Measurements from ENCODE around the gene MAGOHB.
"Not testable (repeated sequence)": the region's sequence is repeated elsewhere in the genome, so short reads cannot be mapped to it uniquely, and the experiment has no call there.

The MAGOHB gene

GRCh38 chr12:10613349-10614055, at the start of gene MAGOHB:
TSS of gene MAGOHB (minus strand) at chr12:10613609. CDS start at chr12:10613532, 77 bp downstream.
- peaks cover 18% of the 10 kb centered on the region for H3K36me3 Mint-ChIP-seq
- H3K27ac Mint-ChIP-seq = peak within 1 kb of the TSS; percentile 98
- no peaks in the 10 kb centered on the region for H3K9me3 Mint-ChIP-seq
- H3K4me3 Mint-ChIP-seq = peak within 1 kb of the TSS; percentile 96
- peaks cover 18% of the 10 kb centered on the region for H3K4me1 Mint-ChIP-seq
- H3K27me3 Mint-ChIP-seq = no peaks in the 10 kb centered on the region
- peak; percentile 99 for ATAC-seq

DNA sequence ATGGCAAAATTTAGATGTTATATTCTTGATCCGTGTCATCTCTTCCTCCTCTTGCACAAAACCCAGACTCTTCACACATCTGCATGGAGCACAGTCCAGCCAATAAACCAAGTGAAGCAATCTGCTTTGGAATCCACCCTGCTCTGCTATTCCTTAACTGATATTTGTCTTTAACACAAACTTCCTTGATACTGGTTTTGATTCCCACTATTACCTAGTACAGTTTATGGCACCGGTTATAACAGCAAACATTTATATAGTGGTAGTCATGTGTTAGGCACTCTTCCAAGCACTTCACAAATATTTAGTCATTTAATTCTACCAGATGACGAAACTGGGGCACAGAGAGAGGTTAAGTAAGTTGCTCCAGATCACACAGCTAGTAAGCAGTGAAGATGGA, 47.9 kb upstream of the MAGOHB start:
- H3K9me3 Mint-ChIP-seq = no peaks in the 10 kb centered on the region
- H3K4me1 Mint-ChIP-seq = no peaks in the 10 kb centered on the region
- H3K27ac Mint-ChIP-seq = no peak overlapping the region
- H3K36me3 Mint-ChIP-seq = no peaks in the 10 kb centered on the region
- H3K27me3 Mint-ChIP-seq = peaks cover 27% of the 10 kb centered on the region
- H3K4me3 Mint-ChIP-seq = no peak overlapping the region
- ATAC-seq = no peak

GRCh38 chr12:10654003-10654402, 40.6 kb upstream of the MAGOHB start:
- no peak for ATAC-seq
- H3K4me1 Mint-ChIP-seq = no peaks in the 10 kb centered on the region
- H3K4me3 Mint-ChIP-seq = no peak overlapping the region
- no peaks in the 10 kb centered on the region for H3K27me3 Mint-ChIP-seq
- no peak overlapping the region for H3K27ac Mint-ChIP-seq
- peaks cover 3% of the 10 kb centered on the region for H3K9me3 Mint-ChIP-seq
- H3K36me3 Mint-ChIP-seq = no peaks in the 10 kb centered on the region

GRCh38 chr12:10652192-10652591, 38.8 kb upstream of the MAGOHB start:
- Mint-ChIP-seq H3K4me1 (no peaks in the 10 kb centered on the region), H3K27ac (no peak overlapping the region), H3K9me3 (peaks cover 7% of the 10 kb centered on the region), H3K36me3 (no peaks in the 10 kb centered on the region), H3K27me3 (no peaks in the 10 kb centered on the region), H3K4me3 (no peak overlapping the region)
- no peak for ATAC-seq

- Mint-ChIP-seq H3K27me3 (peaks cover 11% of the 10 kb centered on the region), H3K9me3 (peaks cover 21% of the 10 kb centered on the region)
- H3K36me3 Mint-ChIP-seq, H3K4me3 Mint-ChIP-seq, ATAC-seq, H3K4me1 Mint-ChIP-seq, H3K27ac Mint-ChIP-seq: not testable (repeated sequence)
These were observed 33.2 kb upstream of the MAGOHB start for GRCh38 chr12:10646576-10646975.

GRCh38 chr12:10645910-10646309, 32.5 kb upstream of the MAGOHB start:
- H3K36me3 Mint-ChIP-seq = peaks cover 10% of the 10 kb centered on the region
- no peak for ATAC-seq
- peaks cover 11% of the 10 kb centered on the region for H3K27me3 Mint-ChIP-seq
- no peaks in the 10 kb centered on the region for H3K4me1 Mint-ChIP-seq
- no peak overlapping the region for H3K27ac Mint-ChIP-seq
- peaks cover 21% of the 10 kb centered on the region for H3K9me3 Mint-ChIP-seq
- H3K4me3 Mint-ChIP-seq = no peak overlapping the region

DNA sequence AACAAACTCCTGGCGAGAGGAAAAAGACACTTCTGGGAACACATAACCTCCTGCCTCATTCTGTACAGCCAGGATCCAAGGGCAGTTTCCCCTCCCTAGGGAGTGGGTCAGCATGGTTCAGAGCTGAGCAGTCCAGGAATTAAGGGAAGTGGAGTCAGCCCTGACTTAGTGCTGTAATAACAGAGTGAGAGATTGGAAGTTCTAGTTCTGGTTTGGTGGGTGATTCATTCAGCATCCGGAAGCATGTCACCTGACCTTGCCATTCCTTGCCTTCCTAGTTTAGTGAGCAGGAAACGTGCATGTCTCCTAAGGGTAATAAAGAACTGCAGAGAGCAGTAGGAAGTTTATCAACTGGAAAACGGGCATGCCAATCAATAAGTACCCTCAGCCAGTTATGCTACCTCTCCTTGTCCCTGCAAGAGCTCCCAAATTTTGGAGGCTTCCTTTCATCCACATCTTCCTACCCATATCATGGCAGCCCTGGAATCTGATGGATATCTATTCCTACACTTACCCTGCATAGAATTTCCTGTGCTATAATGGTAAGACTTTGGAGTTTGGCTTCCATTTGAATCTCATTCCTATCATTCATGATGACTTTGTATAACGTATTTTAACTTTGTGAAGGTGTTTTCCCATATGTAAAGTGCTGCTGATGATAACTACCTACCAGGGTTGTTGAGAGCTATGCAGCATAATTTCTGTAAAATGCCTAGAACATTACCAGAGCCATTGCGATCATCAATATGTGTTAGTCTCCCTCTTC, 28.5 kb upstream of the MAGOHB start:
- Mint-ChIP-seq H3K9me3 (peaks cover 18% of the 10 kb centered on the region), H3K27me3 (peaks cover 11% of the 10 kb centered on the region), H3K27ac (no peak overlapping the region), H3K4me3 (no peak overlapping the region), H3K36me3 (peaks cover 10% of the 10 kb centered on the region), H3K4me1 (no peaks in the 10 kb centered on the region)
- no peak for ATAC-seq

- Mint-ChIP-seq H3K27ac (no peak overlapping the region), H3K27me3 (peaks cover 10% of the 10 kb centered on the region), H3K4me1 (no peaks in the 10 kb centered on the region), H3K36me3 (no peaks in the 10 kb centered on the region), H3K9me3 (no peaks in the 10 kb centered on the region), H3K4me3 (no peak overlapping the region)
- no peak for ATAC-seq
These were observed 25.3 kb upstream of the MAGOHB start for GRCh38 chr12:10638728-10639127.

- Mint-ChIP-seq H3K36me3 (no peaks in the 10 kb centered on the region), H3K9me3 (no peaks in the 10 kb centered on the region), H3K4me3 (no peak overlapping the region), H3K27me3 (peaks cover 10% of the 10 kb centered on the region), H3K4me1 (no peaks in the 10 kb centered on the region), H3K27ac (no peak overlapping the region)
- ATAC-seq = no peak
These were observed 23.2 kb upstream of the MAGOHB start for GRCh38 chr12:10636611-10637010.

GRCh38 chr12:10636124-10636523, 22.7 kb upstream of the MAGOHB start:
- no peak overlapping the region for H3K27ac Mint-ChIP-seq
- H3K4me1 Mint-ChIP-seq = no peaks in the 10 kb centered on the region
- H3K4me3 Mint-ChIP-seq = no peak overlapping the region
- H3K9me3 Mint-ChIP-seq = no peaks in the 10 kb centered on the region
- no peak for ATAC-seq
- peaks cover 10% of the 10 kb centered on the region for H3K27me3 Mint-ChIP-seq
- H3K36me3 Mint-ChIP-seq = no peaks in the 10 kb centered on the region

GRCh38 chr12:10635306-10635705, 21.9 kb upstream of the MAGOHB start:
- Mint-ChIP-seq H3K4me3 (no peak overlapping the region), H3K36me3 (no peaks in the 10 kb centered on the region), H3K27me3 (peaks cover 10% of the 10 kb centered on the region), H3K4me1 (no peaks in the 10 kb centered on the region), H3K9me3 (no peaks in the 10 kb centered on the region), H3K27ac (no peak overlapping the region)
- no peak for ATAC-seq

- no peaks in the 10 kb centered on the region for H3K4me1 Mint-ChIP-seq
- H3K27ac Mint-ChIP-seq = no peak overlapping the region
- no peaks in the 10 kb centered on the region for H3K36me3 Mint-ChIP-seq
- no peak overlapping the region for H3K4me3 Mint-ChIP-seq
- ATAC-seq = no peak
- peaks cover 10% of the 10 kb centered on the region for H3K27me3 Mint-ChIP-seq
- no peaks in the 10 kb centered on the region for H3K9me3 Mint-ChIP-seq
These were observed 21.0 kb upstream of the MAGOHB start for GRCh38 chr12:10634427-10634826.

DNA sequence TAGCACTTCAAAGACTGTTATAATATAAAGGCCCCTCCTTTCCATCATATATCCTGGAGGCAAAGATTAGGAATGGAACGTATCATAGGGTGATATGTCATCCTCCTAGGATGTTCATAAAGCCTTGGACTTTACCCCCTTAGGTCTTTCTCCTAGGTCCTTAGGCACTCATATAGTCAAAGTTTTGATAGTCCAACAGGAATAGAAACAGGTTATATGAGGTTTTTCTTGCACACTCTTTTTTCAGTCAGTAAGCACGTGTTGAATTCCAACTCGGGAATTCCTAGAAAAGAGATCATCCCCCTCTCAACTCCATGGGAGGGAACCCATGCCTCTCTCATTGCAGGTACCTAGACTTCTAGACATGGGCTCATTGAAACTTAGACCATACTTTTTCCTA, 20.1 kb upstream of the MAGOHB start:
- Mint-ChIP-seq H3K9me3 (no peaks in the 10 kb centered on the region), H3K27me3 (peaks cover 11% of the 10 kb centered on the region), H3K27ac (no peak overlapping the region), H3K4me3 (no peak overlapping the region), H3K4me1 (no peaks in the 10 kb centered on the region), H3K36me3 (no peaks in the 10 kb centered on the region)
- ATAC-seq = no peak

DNA sequence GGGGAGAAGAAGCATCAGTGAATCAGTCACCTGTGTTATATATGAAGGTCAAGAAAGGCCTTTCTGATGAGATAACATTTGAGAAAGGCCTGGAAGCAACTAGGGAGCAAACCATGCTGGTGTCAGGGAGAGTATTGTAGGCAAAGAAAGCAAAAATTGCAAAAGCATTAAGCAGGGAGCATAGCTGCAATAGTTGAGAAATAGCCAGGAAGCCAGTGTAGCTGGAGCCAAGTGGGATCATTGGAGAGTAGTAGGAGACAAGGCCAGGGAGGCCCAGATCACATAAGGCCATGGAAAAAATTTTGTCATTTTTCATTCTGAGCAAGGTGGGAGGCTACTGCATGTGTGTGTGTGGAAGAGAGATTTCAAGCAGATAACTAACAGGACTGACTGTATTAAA, 18.8 kb upstream of the MAGOHB start:
- ATAC-seq = no peak
- no peaks in the 10 kb centered on the region for H3K4me1 Mint-ChIP-seq
- no peaks in the 10 kb centered on the region for H3K36me3 Mint-ChIP-seq

DNA sequence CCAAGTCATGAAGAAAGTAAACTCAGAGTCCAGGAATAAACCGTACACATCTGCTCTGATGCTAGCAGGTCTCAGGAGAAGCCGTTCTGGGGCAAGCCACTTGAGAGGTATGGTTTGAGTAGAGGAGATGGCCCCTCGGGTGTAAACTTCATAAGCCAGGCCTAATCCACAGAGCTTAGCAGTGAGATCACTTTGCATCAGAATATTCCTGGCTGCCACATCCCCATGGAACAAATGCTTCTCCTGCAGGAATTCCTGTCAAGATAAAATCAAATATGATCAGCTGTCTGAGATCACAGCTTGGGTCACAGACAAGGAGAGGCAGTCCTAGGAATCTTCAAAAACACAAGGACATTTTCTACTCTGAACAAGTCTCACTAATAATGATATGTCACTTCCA, 11.2 kb upstream of the MAGOHB start:
- no peaks in the 10 kb centered on the region for H3K4me1 Mint-ChIP-seq
- no peaks in the 10 kb centered on the region for H3K36me3 Mint-ChIP-seq
- ATAC-seq = no peak

More for the DNA sequence above, 18.8 kb upstream of the MAGOHB start:
- Mint-ChIP-seq H3K27me3 (peaks cover 24% of the 10 kb centered on the region), H3K4me3 (no peak overlapping the region), H3K9me3 (no peaks in the 10 kb centered on the region), H3K27ac (no peak overlapping the region)

DNA sequence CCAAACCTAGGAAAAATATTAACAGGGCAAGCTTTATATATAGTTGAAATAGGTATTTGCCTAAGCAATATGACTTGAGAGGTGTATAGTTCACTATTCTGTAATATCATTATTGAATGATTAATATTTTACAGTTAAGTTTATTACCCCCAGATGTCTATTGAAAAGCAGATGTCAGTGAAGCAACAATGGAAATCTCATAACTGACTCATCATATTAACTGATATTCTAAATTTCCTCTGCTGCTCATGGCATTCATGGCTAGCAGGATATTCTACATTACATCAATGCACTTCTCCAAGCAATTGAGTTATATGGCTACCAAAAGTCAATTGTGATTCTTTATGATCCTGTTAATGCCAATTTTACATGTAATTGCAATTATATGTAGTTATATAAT, 9.7 kb upstream of the MAGOHB start:
- ATAC-seq = no peak
- Mint-ChIP-seq H3K27me3 (peaks cover 65% of the 10 kb centered on the region), H3K36me3 (no peaks in the 10 kb centered on the region), H3K27ac (no peak overlapping the region), H3K9me3 (no peaks in the 10 kb centered on the region), H3K4me3 (no peak overlapping the region), H3K4me1 (no peaks in the 10 kb centered on the region)

More for the DNA sequence above, 11.2 kb upstream of the MAGOHB start:
- Mint-ChIP-seq H3K27me3 (peaks cover 64% of the 10 kb centered on the region), H3K9me3 (no peaks in the 10 kb centered on the region), H3K4me3 (no peak overlapping the region), H3K27ac (no peak overlapping the region)

Data from stimulated activated memory B cell treated with anti-CD40 and anti-IgM and Interleukin-4, amounts not matched to agents 10 μg/mL and 1 μg/mL and 100 μg/mL, for 72 hours (primary cell).